Measurements from ENCODE around the gene TMEM150B. TPM values are rescaled to one million over a fixed set of nuclear protein-coding genes. Genes with fewer than 3 reads are reported as not detected.

The TMEM150B gene
- total RNA-seq, 4 donors from 2014 or later: 1.3 TPM; not detected in 3

DNA sequence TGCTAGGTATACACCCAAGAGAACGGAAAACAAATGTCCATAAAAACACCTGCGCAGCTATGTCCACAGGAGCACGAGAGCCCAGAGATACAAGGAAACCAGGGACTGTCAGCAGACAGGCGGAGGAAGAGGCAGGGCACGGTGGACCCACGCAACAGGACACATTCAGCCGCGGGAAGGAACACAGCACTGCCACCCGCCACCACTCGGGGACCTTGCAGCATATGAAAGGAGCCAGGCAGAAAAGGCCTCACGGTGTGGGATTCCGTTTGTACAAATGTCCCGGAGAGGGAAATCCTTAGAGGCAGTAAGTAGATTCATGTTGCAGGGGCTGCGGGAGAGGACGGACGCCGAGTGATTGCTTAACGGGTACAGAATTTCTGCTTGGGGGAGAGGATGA is 53.0 kb downstream of the TMEM150B start:
- intact Hi-C loops (cut with DNase I): no loop called here
- peaks cover 7 to 15% of the 10 kb centered on the region in 2 donors for H3K36me3 ChIP-seq
- WGBS, 2 donors: 90 to 92% methylated on average over 18 of the region's 18 CpGs

DNA sequence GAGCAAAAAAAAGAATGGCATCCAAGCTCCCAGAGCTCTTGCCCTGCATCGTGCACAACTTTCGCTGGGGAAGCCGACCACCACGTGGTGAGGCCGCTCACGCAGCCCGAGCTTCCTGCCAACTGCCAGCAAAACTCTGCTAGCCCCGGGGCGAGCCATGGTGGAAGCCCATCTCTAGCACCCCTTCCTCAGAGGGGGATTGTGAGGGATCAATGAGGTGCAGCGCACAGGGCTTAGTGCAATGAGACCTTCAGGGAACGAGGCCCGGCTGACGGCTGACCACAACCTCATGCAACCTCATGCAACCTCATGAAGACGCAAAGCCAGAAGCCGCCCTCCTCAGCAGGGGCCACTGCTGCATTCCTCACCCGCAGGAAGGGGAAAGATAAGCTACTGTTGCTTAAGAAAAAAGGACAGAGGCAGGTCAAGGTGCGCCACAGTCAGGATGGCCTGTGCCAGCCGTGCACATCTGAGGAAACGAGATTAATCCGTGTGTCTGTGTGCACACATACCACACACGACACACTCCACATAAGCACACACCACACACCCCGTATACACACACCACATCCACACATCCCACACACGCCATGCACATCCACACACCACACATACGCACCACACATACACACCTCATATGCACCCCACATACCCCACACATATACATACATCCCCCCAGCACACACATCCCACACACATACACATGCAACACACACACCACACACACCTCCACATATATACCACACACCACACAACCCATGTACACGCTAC is 54.8 kb downstream of the TMEM150B start:
- H3K9me3 ChIP-seq: no peaks in the 10 kb centered on the region
- DNase-seq: no peak
- H3K27me3 ChIP-seq: no peaks in the 10 kb centered on the region
- TF ChIP-seq POLR2A (IDR thresholded peaks at IDR 0.05): no peak
- TF ChIP-seq, protein P1, sequence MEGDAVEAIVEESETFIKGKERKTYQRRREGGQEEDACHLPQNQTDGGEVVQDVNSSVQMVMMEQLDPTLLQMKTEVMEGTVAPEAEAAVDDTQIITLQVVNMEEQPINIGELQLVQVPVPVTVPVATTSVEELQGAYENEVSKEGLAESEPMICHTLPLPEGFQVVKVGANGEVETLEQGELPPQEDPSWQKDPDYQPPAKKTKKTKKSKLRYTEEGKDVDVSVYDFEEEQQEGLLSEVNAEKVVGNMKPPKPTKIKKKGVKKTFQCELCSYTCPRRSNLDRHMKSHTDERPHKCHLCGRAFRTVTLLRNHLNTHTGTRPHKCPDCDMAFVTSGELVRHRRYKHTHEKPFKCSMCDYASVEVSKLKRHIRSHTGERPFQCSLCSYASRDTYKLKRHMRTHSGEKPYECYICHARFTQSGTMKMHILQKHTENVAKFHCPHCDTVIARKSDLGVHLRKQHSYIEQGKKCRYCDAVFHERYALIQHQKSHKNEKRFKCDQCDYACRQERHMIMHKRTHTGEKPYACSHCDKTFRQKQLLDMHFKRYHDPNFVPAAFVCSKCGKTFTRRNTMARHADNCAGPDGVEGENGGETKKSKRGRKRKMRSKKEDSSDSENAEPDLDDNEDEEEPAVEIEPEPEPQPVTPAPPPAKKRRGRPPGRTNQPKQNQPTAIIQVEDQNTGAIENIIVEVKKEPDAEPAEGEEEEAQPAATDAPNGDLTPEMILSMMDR (IDR thresholded peaks at IDR 0.05): no peak
- no peaks in the 10 kb centered on the region for H3K4me1 ChIP-seq
- no peak overlapping the region for H3K27ac ChIP-seq
- 91% methylated on average over 17 to 25 of the region's 25 CpGs for WGBS, 2 donors
- H3K36me3 ChIP-seq: peaks cover 0 to 15% of the 10 kb centered on the region in 2 donors
- H3K4me3 ChIP-seq (replicated peaks in 1 of 3): no peak overlapping the region
- intact Hi-C loops (cut with DNase I): no loop called here

More for the DNA sequence above, 53.0 kb downstream of the TMEM150B start:
- DNase-seq: no peak
- no peaks in the 10 kb centered on the region for H3K9me3 ChIP-seq
- no peaks in the 10 kb centered on the region for H3K27me3 ChIP-seq
- no peaks in the 10 kb centered on the region for H3K4me1 ChIP-seq
- no peak overlapping the region for H3K27ac ChIP-seq
- H3K4me3 ChIP-seq (replicated peaks in 1 of 3): no peak overlapping the region
- TF ChIP-seq, protein P1 (IDR thresholded peaks at IDR 0.05): no peak
- TF ChIP-seq POLR2A (IDR thresholded peaks at IDR 0.05): no peak

DNA sequence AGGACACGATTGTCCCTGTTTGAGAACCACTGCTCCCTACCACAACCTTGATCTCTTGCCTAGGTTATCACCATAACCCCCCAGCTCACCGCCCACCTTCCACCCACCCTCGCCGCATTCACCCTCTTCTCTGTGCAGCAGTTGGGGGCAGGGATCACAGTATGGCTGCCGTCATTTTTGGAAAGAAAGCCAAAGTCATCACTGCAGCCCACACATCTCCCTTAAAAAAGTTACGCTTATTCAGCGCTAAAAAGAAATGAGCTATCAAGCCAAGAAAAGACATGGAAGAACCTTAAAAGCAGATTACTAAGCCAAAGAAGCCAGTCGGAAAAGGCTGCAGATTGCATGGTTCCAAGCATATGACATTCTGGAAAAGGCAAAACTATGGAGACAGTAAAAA is 55.8 kb downstream of the TMEM150B start:
- H3K27me3 ChIP-seq: no peaks in the 10 kb centered on the region
- intact Hi-C loops (cut with DNase I): no loop called here
- H3K27ac ChIP-seq: no peak overlapping the region
- H3K4me1 ChIP-seq: no peaks in the 10 kb centered on the region
- DNase-seq: no peak
- peaks cover 0 to 15% of the 10 kb centered on the region in 2 donors for H3K36me3 ChIP-seq
- no peak overlapping the region for H3K4me3 ChIP-seq (replicated peaks in 1 of 3)
- TF ChIP-seq, protein P1 (IDR thresholded peaks at IDR 0.05): no peak
- TF ChIP-seq POLR2A (IDR thresholded peaks at IDR 0.05): no peak
- 79 to 88% methylated on average over 8 of the region's 8 CpGs for WGBS, 2 donors
- no peaks in the 10 kb centered on the region for H3K9me3 ChIP-seq

DNA sequence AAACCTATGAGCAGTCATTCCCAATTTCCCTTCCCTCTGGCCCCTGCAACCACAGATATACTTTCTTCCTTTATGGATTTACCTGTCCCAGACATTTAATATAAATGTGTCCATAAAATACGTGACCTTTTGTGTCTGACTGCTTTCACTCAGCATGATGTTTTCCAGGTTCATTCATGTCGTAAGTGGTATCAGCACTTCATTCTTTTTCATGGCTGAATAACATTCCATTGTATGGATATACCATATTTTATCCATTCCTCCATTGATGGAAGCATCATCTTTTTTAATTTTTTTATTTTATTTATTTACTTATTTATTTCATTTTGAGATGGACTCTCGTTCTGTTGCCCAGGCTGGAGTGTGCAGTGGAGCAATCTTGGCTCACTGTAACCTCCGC is 58.3 kb downstream of the TMEM150B start:
- Histone ChIP-seq H3K27me3 (no peaks in the 10 kb centered on the region), H3K4me1 (no peaks in the 10 kb centered on the region), H3K36me3 (peaks cover 0 to 4% of the 10 kb centered on the region in 2 donors), H3K9me3 (no peaks in the 10 kb centered on the region), H3K27ac (no peak overlapping the region), H3K4me3 (replicated peaks in 1 of 3) (no peak overlapping the region)
- TF ChIP-seq POLR2A (IDR thresholded peaks at IDR 0.05): no peak
- DNase-seq: no peak
- intact Hi-C loops (cut with DNase I): no loop called here
- WGBS, 2 donors: 97 to 98% methylated on average over 4 of the region's 4 CpGs

DNA sequence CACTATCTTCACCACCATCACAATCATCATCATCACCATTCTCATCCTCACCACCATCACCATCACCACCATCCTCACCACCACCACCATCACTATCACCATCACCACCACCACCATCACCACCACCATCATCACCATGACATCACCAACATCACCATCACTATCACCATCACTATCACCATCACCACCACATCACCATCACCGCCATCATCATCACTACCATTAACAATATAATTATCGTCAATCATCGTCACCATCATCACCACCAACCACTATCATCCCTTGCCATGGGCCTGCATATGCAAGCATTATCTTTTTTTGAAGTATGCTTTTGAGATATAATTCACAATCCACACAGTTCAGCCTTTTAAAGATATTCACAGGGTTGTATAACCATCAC is 58.7 kb downstream of the TMEM150B start:
- no peak for DNase-seq
- intact Hi-C loops (cut with DNase I): no loop called here
- no peak for TF ChIP-seq POLR2A (IDR thresholded peaks at IDR 0.05)
- TF ChIP-seq, protein P1 (IDR thresholded peaks at IDR 0.05): no peak
- Histone ChIP-seq H3K4me1 (no peaks in the 10 kb centered on the region), H3K9me3 (no peaks in the 10 kb centered on the region), H3K27me3 (no peaks in the 10 kb centered on the region), H3K36me3 (peaks cover 0 to 4% of the 10 kb centered on the region in 2 donors), H3K4me3 (replicated peaks in 1 of 3) (no peak overlapping the region), H3K27ac (no peak overlapping the region)
- WGBS, 2 donors: 95 to 96% methylated on average over 3 of the region's 3 CpGs
